HepG2 (cell line): ENCODE measurements around the gene ZSCAN26. TPM values are rescaled to one million over a fixed set of nuclear protein-coding genes. Genes with fewer than 3 reads are reported as not detected.

ENCODE experiments used
- AGO2 ChIP-seq: fragments of 200-400 bp; formaldehyde crosslinking; optimal IDR thresholded peaks from 2 replicates; pipeline ENCODE3; 2017; ENCODE audit warnings: mild to moderate bottlenecking, low read depth, low read length, moderate library complexity
- GATAD2A ChIP-seq: IDR thresholded peaks from 2 replicates; pipeline ENCODE4 v1.6.1; 2016
- KAT8 ChIP-seq: IDR thresholded peaks from 2 replicates; pipeline ENCODE4 v1.6.1; 2016; ENCODE audit warnings: missing genetic modification reagents, missing compliant biosample characterization
- KDM4B ChIP-seq: sonication (generic); formaldehyde crosslinking; IDR thresholded peaks from 2 replicates; pipeline ENCODE4 v1.4.0; 2020; ENCODE audit warnings: missing genetic modification reagents
- MIXL1 ChIP-seq: IDR thresholded peaks from 2 replicates; pipeline ENCODE4 v1.6.1; 2016
- NCOA2 ChIP-seq: sonication (generic); formaldehyde crosslinking; IDR thresholded peaks from 2 replicates; pipeline ENCODE4 v1.8.0; 2022; ENCODE audit warnings: inconsistent platforms
- TBX2 ChIP-seq: sonication (generic); formaldehyde crosslinking; IDR thresholded peaks from 2 replicates; pipeline ENCODE4 v1.5.0; 2020; ENCODE audit warnings: missing genetic modification reagents, mild to moderate bottlenecking, borderline replicate concordance
- ZNF143 ChIP-seq: sonication (generic); formaldehyde crosslinking; IDR thresholded peaks from 2 replicates; pipeline ENCODE4 v1.4.0; 2020; ENCODE audit warnings: missing genetic modification reagents
- ZNF546 ChIP-seq: sonication (generic); formaldehyde crosslinking; conservative IDR thresholded peaks from 2 replicates; pipeline ENCODE4 v1.8.1; 2023; ENCODE audit warnings: mild to moderate bottlenecking, missing genetic modification reagents
- ZNF589 ChIP-seq: sonication (generic); formaldehyde crosslinking; conservative IDR thresholded peaks from 2 replicates; pipeline ENCODE4 v1.8.0; 2022; ENCODE audit warnings: mild to moderate bottlenecking, moderate library complexity, missing genetic modification reagents
- ZNF747 ChIP-seq: sonication (generic); formaldehyde crosslinking; IDR thresholded peaks from 2 replicates; pipeline ENCODE4 v1.8.1; 2023; ENCODE audit warnings: missing genetic modification reagents, mild to moderate bottlenecking, borderline replicate concordance
- ZNF766 ChIP-seq: sonication (generic); formaldehyde crosslinking; IDR thresholded peaks from 2 replicates; pipeline ENCODE4 v1.5.0; 2020; ENCODE audit warnings: missing genetic modification reagents, borderline replicate concordance
- ZNF772 ChIP-seq: sonication (generic); formaldehyde crosslinking; IDR thresholded peaks from 2 replicates; pipeline ENCODE4 v1.5.0; 2020; ENCODE audit warnings: mild to moderate bottlenecking, missing genetic modification reagents
- ZNF781 ChIP-seq: sonication (generic); formaldehyde crosslinking; IDR thresholded peaks from 2 replicates; pipeline ENCODE4 v1.5.1; 2020; ENCODE audit warnings: borderline replicate concordance, mild to moderate bottlenecking, missing genetic modification reagents; ENCODE audit errors: not compliant biosample characterization
- ZSCAN29 ChIP-seq: sonication (generic); formaldehyde crosslinking; conservative IDR thresholded peaks from 2 replicates; pipeline ENCODE4 v1.4.0; 2020; ENCODE audit warnings: mild to moderate bottlenecking, missing genetic modification reagents
- polyA plus RNA-seq, 8 experiments: library from polyadenylated mRNA; depleted of rRNA in 3 of 8; stranded (reverse) in 7 of 8; unstranded in 1 of 8; fragments of >200 nt; fragmentation: Illumina TruSeq in 4 of 8; extraction: Trizol in 4 of 8; gene quantifications; 2 replicates each; pipeline versions ENCODE4 v1.2.1 to v1.2.3, GENCODE V29; 2011 to 2016; ENCODE audit warnings: low read depth in 4 of 8, missing spikeins in 1 of 8, mixed read lengths in 1 of 8; ENCODE audit not compliant: insufficient read depth in 1 of 8
- total RNA-seq, 5 experiments: library from RNA; depleted of rRNA; stranded (reverse); fragments of >200 nt; fragmentation: Illumina TruSeq; extraction: Trizol; gene quantifications; 2 replicates each; pipeline ENCODE4 v1.2.3, GENCODE V29; 2016; ENCODE audit warnings: low read depth in 1 of 5
- TF ChIP-seq, protein P1 (sequence below): sonication (generic); formaldehyde crosslinking; IDR thresholded peaks from 2 replicates; pipeline ENCODE4 v1.4.0; 2020; ENCODE audit warnings: missing genetic modification reagents
- TF ChIP-seq, protein P2 (sequence below): sonication (generic); formaldehyde crosslinking; IDR thresholded peaks from 2 replicates; pipeline ENCODE4 v1.4.0; 2020; ENCODE audit warnings: missing genetic modification reagents
- TF ChIP-seq, protein P3 (sequence below): sonication (generic); formaldehyde crosslinking; IDR thresholded peaks from 2 replicates; pipeline ENCODE4 v1.8.0; 2022; ENCODE audit warnings: missing genetic modification reagents, low read depth, mild to moderate bottlenecking, borderline replicate concordance

ZSCAN26 gene
- total and polyA plus RNA-seq, 2 of the 13 experiments (the other 11 are each of a cell fraction or from before 2014, with no cell fraction given): 12.0 to 15.6 TPM

DNA sequence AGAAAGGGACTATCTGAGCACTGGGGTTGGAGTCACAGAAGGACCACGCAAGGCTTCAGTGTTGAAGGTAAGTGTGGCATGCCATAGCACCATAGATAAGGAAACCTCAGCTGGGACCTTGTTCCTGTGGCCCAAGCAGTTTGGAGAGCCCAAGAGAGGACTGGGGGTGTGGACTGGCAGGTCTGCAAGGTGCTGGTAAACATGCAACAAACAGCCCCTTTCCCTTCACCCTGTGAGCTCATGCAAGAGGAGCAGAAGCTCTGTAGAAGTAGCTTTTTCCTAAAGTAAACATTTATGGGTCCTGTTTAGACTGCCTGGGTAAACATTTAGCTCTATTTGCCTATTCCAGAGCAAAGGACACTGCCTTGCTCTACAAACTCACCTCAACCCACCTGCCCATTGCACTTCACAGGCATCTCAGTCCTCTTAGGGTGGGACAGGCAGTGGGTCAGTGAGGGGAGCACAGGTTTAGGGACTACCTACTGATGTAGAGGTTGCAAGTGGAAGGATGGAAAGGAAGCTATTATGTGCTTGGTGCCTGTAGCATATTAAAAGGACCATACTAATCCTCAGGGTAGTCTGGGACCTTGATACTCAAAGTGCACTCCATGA is 57.0 kb downstream of the ZSCAN26 start (continued):
- TF ChIP-seq, protein P1, sequence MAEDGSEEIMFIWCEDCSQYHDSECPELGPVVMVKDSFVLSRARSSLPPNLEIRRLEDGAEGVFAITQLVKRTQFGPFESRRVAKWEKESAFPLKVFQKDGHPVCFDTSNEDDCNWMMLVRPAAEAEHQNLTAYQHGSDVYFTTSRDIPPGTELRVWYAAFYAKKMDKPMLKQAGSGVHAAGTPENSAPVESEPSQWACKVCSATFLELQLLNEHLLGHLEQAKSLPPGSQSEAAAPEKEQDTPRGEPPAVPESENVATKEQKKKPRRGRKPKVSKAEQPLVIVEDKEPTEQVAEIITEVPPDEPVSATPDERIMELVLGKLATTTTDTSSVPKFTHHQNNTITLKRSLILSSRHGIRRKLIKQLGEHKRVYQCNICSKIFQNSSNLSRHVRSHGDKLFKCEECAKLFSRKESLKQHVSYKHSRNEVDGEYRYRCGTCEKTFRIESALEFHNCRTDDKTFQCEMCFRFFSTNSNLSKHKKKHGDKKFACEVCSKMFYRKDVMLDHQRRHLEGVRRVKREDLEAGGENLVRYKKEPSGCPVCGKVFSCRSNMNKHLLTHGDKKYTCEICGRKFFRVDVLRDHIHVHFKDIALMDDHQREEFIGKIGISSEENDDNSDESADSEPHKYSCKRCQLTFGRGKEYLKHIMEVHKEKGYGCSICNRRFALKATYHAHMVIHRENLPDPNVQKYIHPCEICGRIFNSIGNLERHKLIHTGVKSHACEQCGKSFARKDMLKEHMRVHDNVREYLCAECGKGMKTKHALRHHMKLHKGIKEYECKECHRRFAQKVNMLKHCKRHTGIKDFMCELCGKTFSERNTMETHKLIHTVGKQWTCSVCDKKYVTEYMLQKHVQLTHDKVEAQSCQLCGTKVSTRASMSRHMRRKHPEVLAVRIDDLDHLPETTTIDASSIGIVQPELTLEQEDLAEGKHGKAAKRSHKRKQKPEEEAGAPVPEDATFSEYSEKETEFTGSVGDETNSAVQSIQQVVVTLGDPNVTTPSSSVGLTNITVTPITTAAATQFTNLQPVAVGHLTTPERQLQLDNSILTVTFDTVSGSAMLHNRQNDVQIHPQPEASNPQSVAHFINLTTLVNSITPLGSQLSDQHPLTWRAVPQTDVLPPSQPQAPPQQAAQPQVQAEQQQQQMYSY: no peak
- no peak for TF ChIP-seq ZNF781 (CRISPR knock-in tag)
- peak; percentile 90 for TF ChIP-seq GATAD2A (CRISPR knock-in tag)
- no peak; the same call in 1 of the 2 replicates for TF ChIP-seq ZNF546
- TF ChIP-seq, protein P2, sequence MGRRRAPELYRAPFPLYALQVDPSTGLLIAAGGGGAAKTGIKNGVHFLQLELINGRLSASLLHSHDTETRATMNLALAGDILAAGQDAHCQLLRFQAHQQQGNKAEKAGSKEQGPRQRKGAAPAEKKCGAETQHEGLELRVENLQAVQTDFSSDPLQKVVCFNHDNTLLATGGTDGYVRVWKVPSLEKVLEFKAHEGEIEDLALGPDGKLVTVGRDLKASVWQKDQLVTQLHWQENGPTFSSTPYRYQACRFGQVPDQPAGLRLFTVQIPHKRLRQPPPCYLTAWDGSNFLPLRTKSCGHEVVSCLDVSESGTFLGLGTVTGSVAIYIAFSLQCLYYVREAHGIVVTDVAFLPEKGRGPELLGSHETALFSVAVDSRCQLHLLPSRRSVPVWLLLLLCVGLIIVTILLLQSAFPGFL (CRISPR knock-in tag): no peak
- peak; percentile 79; the same call in 1 of the 2 replicates for TF ChIP-seq ZNF747 (CRISPR knock-in tag)
- TF ChIP-seq KAT8 (CRISPR knock-in tag): peak; percentile 68
- no peak for TF ChIP-seq AGO2
- TF ChIP-seq ZNF772: peak; percentile 90
- TF ChIP-seq MIXL1 (CRISPR knock-in tag): no peak
- peak; percentile 67; the same call in 1 of the 2 replicates for TF ChIP-seq TBX2 (CRISPR knock-in tag)
- peak; percentile 97 for TF ChIP-seq ZSCAN29 (CRISPR knock-in tag)
- TF ChIP-seq ZNF143 (CRISPR knock-in tag): no peak
- TF ChIP-seq, protein P3, sequence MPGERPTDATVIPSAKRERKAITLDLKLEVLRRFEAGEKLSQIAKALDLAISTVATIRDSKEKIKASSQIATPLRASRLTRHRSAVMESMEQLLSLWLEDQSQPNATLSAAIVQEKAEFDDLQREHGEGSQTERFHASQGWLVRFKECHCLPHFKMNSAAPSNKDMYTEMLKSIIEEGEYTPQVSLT: no peak
- peak; percentile 30; the same call in 1 of the 2 replicates for TF ChIP-seq NCOA2 (CRISPR knock-in tag)
- TF ChIP-seq ZNF766 (CRISPR knock-in tag): no peak
- 0 out of 2 replicates have a peak, but pooled peaks have one; percentile 8 for TF ChIP-seq KDM4B (CRISPR knock-in tag)
- no peak for TF ChIP-seq ZNF589 (CRISPR knock-in tag)
